ENCODE results near the gene COX4I2.

Gene COX4I2

GRCh38 chr20:31682352-31682751 lies 44.6 kb downstream of the COX4I2 start:
- no peaks in the 10 kb centered on the region for H3K9me3 Mint-ChIP-seq
- peaks cover 82% of the 10 kb centered on the region for H3K4me1 Mint-ChIP-seq (ENCODE audit: low read depth)
- no peak overlapping the region for H3K27ac Mint-ChIP-seq
- peaks cover 56% of the 10 kb centered on the region for H3K36me3 Mint-ChIP-seq (ENCODE audit: low read depth)
- H3K27me3 Mint-ChIP-seq (ENCODE audit: low read depth), result no peaks in the 10 kb centered on the region
- no peak overlapping the region for H3K4me3 Mint-ChIP-seq

- H3K27me3 Mint-ChIP-seq (ENCODE audit: low read depth), result no peaks in the 10 kb centered on the region
- peaks cover 80% of the 10 kb centered on the region for H3K4me1 Mint-ChIP-seq (ENCODE audit: low read depth)
- H3K27ac Mint-ChIP-seq, result peak overlapping the region; percentile 69
- H3K4me3 Mint-ChIP-seq, result peak overlapping the region; percentile 14
- peaks cover 54% of the 10 kb centered on the region for H3K36me3 Mint-ChIP-seq (ENCODE audit: low read depth)
- H3K9me3 Mint-ChIP-seq, result no peaks in the 10 kb centered on the region
Measured at GRCh38 chr20:31682927-31683326, 45.2 kb downstream of the COX4I2 start.

GRCh38 chr20:31684153-31685015 lies 46.7 kb downstream of the COX4I2 start:
- Mint-ChIP-seq H3K27ac (peak overlapping the region; percentile 69), H3K9me3 (no peaks in the 10 kb centered on the region), H3K4me1 (ENCODE audit: low read depth) (peaks cover 74% of the 10 kb centered on the region), H3K4me3 (peak overlapping the region; percentile 59), H3K36me3 (ENCODE audit: low read depth) (peaks cover 50% of the 10 kb centered on the region), H3K27me3 (ENCODE audit: low read depth) (no peaks in the 10 kb centered on the region)

DNA sequence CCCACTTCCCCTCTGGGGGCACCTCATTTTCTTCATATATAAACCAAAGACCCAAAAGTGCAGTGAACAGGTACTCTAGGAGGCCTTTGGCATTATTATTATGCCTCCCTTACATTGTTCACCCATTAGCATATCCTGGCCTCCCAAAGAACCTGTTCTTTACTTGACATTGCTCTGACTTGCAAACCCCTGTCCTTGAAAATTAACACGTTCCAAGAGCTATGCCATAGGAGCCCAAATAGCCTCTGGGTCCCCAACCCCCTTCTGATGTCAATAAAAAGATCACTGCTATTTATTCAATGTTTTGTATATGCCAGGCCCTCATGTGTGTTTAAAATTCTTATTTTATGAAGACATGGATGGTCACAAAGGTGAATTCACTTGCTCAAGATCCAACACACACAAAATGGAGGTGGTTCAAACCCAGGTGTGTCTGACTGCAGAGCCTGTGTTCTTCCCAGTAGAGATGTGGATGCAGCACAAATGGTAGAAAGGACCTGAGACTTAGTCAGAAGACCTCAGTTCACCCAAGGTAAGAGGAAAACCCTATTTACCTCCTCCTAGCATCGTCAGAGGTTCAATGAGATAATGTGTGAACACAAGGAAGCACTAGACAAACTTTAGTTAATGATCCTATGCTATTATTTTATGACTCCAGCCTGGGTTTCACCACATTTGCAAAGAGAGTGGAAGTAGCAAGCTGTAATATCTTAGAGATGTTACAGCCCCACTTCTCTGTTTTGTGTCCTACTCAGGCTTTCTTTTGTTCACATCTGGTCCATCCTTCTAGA lies 48.3 kb downstream of the COX4I2 start:
- peaks cover 44% of the 10 kb centered on the region for H3K36me3 Mint-ChIP-seq (ENCODE audit: low read depth)
- H3K27ac Mint-ChIP-seq, result peak overlapping the region; percentile 52
- H3K27me3 Mint-ChIP-seq (ENCODE audit: low read depth), result no peaks in the 10 kb centered on the region
- H3K9me3 Mint-ChIP-seq, result no peaks in the 10 kb centered on the region
- H3K4me1 Mint-ChIP-seq (ENCODE audit: low read depth), result peaks cover 66% of the 10 kb centered on the region
- no peak overlapping the region for H3K4me3 Mint-ChIP-seq

- H3K9me3 Mint-ChIP-seq, result no peaks in the 10 kb centered on the region
- no peak overlapping the region for H3K27ac Mint-ChIP-seq
- peaks cover 52% of the 10 kb centered on the region for H3K36me3 Mint-ChIP-seq (ENCODE audit: low read depth)
- H3K4me1 Mint-ChIP-seq (ENCODE audit: low read depth), result peaks cover 69% of the 10 kb centered on the region
- H3K27me3 Mint-ChIP-seq (ENCODE audit: low read depth), result no peaks in the 10 kb centered on the region
- H3K4me3 Mint-ChIP-seq, result no peak overlapping the region
Measured at GRCh38 chr20:31687777-31688176, 50.1 kb downstream of the COX4I2 start.

- Mint-ChIP-seq H3K4me3 (no peak overlapping the region), H3K36me3 (ENCODE audit: low read depth) (peaks cover 43% of the 10 kb centered on the region), H3K27ac (peak overlapping the region; percentile 72), H3K27me3 (ENCODE audit: low read depth) (no peaks in the 10 kb centered on the region), H3K4me1 (ENCODE audit: low read depth) (peaks cover 67% of the 10 kb centered on the region), H3K9me3 (no peaks in the 10 kb centered on the region)
Measured at GRCh38 chr20:31689141-31689540, 51.4 kb downstream of the COX4I2 start.

GRCh38 chr20:31690124-31690666 lies 52.5 kb downstream of the COX4I2 start:
- H3K27me3 Mint-ChIP-seq (ENCODE audit: low read depth), result no peaks in the 10 kb centered on the region
- peaks cover 42% of the 10 kb centered on the region for H3K36me3 Mint-ChIP-seq (ENCODE audit: low read depth)
- H3K27ac Mint-ChIP-seq, result peak overlapping the region; percentile 65
- H3K9me3 Mint-ChIP-seq, result no peaks in the 10 kb centered on the region
- peaks cover 70% of the 10 kb centered on the region for H3K4me1 Mint-ChIP-seq (ENCODE audit: low read depth)
- no peak overlapping the region for H3K4me3 Mint-ChIP-seq

DNA sequence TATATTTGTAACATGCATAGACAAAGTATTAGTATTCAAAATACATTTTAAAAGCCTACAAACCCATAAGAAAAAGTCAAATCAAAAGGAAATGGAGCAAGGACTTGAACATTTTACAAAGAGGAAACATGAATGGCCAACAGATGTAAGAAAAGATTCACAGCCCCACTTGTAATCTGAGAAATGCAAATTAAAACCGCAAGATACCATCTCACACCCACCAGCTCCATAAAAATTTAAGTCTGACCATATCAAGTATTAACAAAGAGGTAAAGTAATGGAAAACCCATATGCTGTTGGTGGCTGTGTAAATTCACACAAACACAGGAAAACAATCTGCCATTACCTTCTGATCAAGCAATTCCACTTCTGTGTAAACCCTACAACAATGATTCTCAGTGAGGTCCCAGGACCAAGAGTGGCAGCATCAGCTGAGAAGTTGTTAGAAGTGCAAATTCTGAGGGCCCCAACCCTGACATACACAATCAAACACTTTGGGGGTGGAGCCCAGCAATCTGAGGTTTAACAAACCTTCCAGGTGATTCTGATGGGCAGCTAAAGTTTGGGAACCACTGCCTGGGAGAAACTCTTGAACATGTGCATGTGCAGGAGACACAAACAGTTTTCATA lies 54.0 kb downstream of the COX4I2 start:
- Mint-ChIP-seq H3K9me3 (no peaks in the 10 kb centered on the region), H3K36me3 (ENCODE audit: low read depth) (peaks cover 43% of the 10 kb centered on the region), H3K4me1 (ENCODE audit: low read depth) (peaks cover 64% of the 10 kb centered on the region), H3K4me3 (peak overlapping the region; percentile 17), H3K27me3 (ENCODE audit: low read depth) (no peaks in the 10 kb centered on the region), H3K27ac (peak overlapping the region; percentile 73)

DNA sequence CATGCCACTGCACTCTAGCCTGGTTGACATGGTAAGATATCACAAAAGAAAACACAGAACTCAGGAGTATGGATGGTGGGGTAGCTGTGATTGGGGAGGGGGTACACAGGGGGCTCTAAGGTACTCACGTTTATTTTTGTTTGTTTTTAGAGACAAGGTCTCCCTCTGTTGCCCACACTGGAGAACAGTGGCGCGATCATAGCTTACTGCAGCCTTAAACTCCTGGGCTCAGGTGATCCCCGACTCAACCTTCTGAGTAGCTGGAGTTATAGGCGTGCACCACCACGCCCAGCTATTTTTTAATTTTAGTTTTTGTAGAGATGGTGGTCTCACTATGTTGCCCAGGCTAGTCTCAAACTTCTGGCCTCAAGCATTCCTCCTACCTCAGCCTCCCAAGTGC lies 55.7 kb downstream of the COX4I2 start:
- Mint-ChIP-seq H3K36me3 (ENCODE audit: low read depth) (peaks cover 39% of the 10 kb centered on the region), H3K9me3 (no peaks in the 10 kb centered on the region), H3K27ac (peak overlapping the region; percentile 15), H3K27me3 (ENCODE audit: low read depth) (no peaks in the 10 kb centered on the region), H3K4me3 (no peak overlapping the region), H3K4me1 (ENCODE audit: low read depth) (peaks cover 60% of the 10 kb centered on the region)

DNA sequence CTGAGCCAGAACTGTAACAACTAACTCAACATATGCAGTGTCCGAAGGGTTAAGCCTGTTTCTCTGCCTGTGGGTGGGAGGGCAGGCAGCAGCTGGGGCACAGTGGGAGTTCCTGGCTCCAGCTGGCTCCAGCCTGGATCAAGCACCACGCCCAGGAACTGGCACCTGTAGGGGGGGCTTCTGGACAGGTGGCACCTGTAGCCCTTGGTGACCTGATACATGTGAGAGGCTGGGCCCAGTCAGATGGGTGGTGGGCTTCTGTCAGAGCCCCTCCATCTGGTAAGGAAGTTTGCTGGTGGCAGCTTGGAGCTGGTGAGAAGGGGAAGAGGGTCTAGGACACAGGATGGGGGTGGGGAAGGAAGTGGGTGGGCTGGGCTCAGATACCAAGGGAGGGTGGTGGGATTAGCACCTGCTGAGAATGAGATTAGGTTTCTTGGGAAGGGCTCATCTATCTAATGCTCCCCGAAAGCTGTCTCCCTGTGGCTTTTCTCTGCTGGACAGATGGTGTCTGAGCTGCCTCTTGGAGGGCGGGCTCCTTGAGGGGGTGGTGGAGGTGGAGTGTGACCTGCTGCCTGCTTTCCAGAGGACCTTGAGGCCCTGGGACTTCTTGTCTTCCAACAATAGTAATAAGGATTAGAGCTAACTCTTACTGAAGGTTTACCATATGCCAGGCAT lies 56.4 kb downstream of the COX4I2 start:
- H3K27me3 Mint-ChIP-seq (ENCODE audit: low read depth), result no peaks in the 10 kb centered on the region
- no peak overlapping the region for H3K4me3 Mint-ChIP-seq
- H3K4me1 Mint-ChIP-seq (ENCODE audit: low read depth), result peaks cover 61% of the 10 kb centered on the region
- H3K27ac Mint-ChIP-seq, result peak overlapping the region; percentile 84
- H3K9me3 Mint-ChIP-seq, result no peaks in the 10 kb centered on the region
- peaks cover 39% of the 10 kb centered on the region for H3K36me3 Mint-ChIP-seq (ENCODE audit: low read depth)
